HG02588 (cell line): Measurements from ENCODE around the gene MAPKAPK2.
A peak's percentile ranks its signal among the peaks of the same experiment; 100 is the strongest.
"Not testable (repeated sequence)": the region's sequence is repeated elsewhere in the genome, so short reads cannot be mapped to it uniquely, and the experiment has no call there.

Experiments used
- ATAC-seq: cut with Tn5 transposase; IDR thresholded peaks from one replicate; pipeline ENCODE4 v1.9.1; 2021; ENCODE audit warnings: mild to moderate bottlenecking, moderate library complexity; ENCODE audit not compliant: unreplicated experiment

Gene MAPKAPK2

GRCh38 chr1:206770531-206771337, 86.0 kb downstream of the MAPKAPK2 start, which contains the start of gene IL19:
IL19 (plus strand) TSS chr1:206770773; CDS start chr1:206836663, 65,890 bp downstream.
- no peak for ATAC-seq

DNA sequence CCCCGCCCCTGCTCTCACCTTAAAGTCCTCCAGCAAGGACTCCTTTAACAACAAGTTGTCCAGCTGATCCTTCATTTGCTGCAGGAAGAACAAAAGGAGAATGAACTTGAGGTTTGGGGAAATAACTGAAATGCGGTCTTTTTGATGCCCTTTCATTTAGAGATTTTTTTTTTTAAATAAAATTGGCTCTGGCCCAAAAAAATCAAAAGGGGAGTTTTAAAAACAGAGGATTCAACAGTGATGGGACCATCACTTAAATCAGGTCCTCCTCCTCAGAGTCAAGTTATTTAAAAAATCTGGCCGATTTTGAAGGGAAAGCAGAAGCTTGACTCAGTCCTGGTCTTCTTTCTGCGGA, 86.6 kb downstream of the MAPKAPK2 start:
- no peak for ATAC-seq

- no peak for ATAC-seq
Measured at GRCh38 chr1:206772243-206772937, 87.7 kb downstream of the MAPKAPK2 start, which contains the start of gene IL10. IL10 (minus strand) TSS chr1:206772494; CDS start chr1:206772435, 59 bp downstream.

GRCh38 chr1:206774093-206774492, 89.4 kb downstream of the MAPKAPK2 start:
- ATAC-seq, result no peak

DNA sequence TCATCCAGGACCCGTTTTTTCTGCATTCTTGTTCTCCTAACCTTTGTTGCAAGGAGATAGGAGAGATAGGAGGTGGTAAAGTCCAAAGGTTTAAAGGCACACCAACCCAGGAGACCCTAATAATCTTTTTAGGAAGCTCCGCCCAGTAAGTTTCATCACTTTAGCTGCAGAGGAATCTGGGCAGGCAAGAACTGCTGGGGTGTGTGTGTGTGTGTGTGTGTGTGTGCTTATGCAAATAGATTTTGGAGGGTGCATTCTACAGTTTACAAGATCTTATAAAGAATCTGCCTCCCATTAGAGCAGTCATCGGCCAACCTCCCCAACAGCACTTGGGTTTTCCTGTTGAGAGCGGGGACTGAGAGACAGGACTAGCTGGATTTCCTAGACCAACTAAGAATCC, 91.5 kb downstream of the MAPKAPK2 start:
- ATAC-seq, result no peak

DNA sequence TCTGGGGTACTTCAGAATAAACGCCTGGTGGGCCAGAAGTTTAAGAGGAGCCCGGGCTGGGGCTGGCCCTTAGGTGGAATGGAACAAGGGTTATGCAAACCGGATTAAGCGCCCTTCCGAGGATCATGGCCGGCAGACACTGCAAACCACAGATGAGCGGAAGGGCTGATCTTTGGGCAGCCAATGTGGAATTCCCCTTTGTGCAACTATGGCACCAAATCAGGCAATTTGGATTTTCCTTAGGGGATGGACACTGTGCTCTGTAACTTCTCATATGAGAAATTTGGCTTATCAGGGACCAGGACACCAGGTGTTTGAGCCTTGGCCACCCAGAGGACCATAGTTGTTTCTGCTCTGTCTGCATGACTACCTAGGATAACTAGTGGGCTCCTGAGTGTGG, 93.3 kb downstream of the MAPKAPK2 start:
- no peak for ATAC-seq

- ATAC-seq, result not testable (repeated sequence)
Measured at GRCh38 chr1:206778911-206779310, 94.2 kb downstream of the MAPKAPK2 start.

DNA sequence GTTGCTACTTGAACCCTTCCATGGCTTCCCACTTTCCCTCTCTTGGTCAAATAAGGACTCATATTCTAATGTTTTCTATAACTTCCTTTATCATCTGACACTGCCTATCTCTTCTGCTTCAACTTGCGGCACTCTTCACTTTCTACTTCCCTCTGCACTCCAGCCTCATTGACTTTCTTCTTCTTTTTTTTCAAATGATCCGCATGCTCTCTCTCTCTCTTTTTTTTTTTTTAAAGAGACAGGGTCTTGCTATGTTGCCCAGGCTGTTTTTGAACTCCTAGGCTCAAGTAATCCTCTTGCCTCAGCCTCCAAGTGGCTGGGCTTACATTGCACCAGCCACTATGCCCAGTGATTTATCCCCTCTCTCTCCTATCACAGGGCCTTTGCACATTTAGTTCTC, 94.9 kb downstream of the MAPKAPK2 start:
- no peak for ATAC-seq

DNA sequence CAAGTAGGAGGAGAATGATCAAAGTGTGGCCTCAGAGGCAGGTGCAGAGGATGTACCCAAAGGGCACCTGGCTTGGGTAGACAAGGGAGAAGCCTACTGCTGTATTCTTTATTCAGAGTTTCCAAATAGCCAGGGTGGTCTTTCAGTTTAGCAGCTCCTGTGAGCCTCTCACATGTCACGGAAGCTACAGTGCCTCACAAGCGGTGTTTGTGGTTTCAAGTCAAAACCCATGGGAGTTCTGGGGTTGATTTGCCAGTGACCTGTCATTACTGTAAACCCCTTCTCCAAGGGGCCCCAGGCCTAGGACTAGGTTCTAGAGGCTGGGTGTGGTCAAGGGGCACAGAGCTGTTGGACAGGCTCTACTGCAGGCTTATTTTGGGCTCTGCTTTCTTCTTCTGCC, 97.7 kb downstream of the MAPKAPK2 start:
- ATAC-seq, result peak; percentile 52

- no peak for ATAC-seq
Measured at GRCh38 chr1:206783506-206783905, 98.8 kb downstream of the MAPKAPK2 start.
